Stimulated activated CD8-positive, alpha-beta memory T cell treated with anti-CD3 and anti-CD28 coated beads, Interleukin-12 subunit alpha, Interleukin-12 subunit beta, amount 100 ng/mL, for 4 hours (primary cell): ENCODE results near the gene HS6ST3.

Experiments used
- DNase-seq: peaks from one replicate; pipeline ENCODE4 v3.0.0-alpha.2; 2020; ENCODE audit warnings: low read depth

The HS6ST3 gene

DNA sequence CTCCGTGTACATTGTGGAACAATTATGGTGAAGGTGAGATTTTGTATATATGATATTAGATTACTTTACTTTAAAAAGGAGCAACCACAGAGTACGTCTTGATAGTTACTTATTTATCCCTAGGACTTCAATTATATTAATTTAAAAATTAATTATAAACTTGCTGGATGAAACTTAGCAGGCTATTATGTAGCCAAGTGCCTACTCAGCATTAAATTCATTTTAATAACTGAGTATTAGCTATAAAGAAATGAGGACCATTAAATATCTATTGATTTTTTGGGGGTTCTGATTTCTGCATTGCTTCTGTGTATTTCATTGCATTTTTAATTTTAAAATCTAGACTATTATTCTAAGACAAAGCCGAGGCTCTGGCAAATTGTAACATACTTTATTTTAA lies 109.4 kb downstream of the HS6ST3 start:
- DNase-seq: no peak

DNA sequence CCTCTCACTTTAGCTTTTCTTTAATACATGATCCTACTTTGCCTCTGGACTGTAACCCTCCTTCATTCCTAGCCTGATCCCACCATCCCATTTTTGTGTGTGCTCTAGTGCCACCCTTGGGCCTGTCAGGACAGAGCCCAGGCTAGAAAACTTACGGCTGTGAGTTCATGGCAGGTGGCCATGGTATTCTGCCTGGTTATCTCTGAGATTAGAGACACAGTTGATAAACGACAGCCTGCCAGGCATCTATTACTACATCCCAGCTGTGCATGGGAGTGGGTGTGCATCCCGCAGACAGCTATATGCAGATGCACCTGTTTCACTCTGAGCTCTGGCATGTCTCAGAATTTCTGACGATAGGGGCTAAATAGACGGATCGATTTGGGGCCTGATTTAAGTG lies 110.9 kb downstream of the HS6ST3 start:
- DNase-seq: no peak

DNA sequence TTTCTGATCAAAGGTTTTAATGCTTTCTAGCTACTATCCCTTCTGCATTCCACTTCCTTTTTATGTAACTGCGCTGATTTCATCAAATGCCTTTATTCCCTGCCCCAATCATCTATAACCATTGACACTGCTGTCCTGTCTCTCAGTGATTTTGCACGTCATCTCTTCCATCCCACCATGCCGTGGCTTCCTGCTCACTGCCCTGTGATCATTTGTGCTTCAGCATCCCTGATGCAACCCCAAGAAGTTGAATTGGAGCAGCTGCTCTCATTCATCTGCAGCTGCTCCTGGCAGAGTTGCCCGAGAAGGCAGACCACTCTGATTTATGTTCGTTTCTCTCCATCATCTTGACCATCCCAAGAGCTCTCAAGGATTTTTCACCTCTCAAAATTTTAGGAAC lies 112.4 kb downstream of the HS6ST3 start:
- no peak for DNase-seq

DNA sequence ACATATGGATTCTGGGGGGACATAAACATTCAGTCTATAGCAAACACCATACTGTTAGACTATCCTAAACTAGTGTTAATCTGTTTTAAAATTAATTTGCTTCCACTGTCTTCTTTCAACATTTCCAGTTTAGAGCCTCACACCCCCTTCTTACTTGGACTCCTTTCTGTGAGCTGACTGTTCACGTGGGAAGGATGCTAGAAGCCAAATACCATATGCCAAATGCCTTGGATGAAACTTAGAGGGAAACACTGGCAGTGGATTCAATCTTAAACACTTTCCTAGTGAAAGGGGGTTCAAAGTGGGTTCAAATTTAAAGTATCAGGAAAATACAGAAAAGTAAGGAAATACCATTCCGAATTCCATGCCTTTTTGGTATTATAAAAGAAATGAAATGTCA lies 113.6 kb downstream of the HS6ST3 start:
- no peak for DNase-seq

DNA sequence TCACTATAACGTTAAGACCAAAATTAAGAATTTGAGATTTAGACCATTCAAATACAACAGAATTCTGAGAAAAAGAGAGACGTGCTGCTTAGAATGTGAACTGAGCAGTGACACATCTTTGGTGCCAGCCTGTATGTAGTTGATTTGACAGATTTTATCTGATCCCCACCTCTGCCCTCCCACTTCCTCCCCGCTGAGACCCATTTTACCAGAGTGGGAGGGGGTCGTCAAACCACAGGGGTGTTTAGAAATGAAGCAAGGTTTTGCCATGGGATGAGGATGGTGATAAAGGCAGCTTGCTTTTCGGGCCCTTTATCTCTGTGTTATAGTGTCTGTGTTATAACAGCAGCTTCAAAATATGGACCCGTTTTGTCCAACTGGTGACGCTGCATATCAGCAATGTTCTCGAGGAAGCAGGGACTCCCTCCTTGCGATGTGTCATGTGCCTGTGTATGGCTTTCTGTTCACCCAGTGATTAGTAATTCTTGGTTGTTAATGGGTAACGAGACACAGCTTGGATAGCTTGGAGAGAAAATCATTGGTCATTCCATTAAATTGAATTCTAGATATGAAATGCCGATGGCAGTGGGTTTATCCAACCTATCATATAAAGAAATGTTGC lies 125.0 kb downstream of the HS6ST3 start:
- DNase-seq: no peak

DNA sequence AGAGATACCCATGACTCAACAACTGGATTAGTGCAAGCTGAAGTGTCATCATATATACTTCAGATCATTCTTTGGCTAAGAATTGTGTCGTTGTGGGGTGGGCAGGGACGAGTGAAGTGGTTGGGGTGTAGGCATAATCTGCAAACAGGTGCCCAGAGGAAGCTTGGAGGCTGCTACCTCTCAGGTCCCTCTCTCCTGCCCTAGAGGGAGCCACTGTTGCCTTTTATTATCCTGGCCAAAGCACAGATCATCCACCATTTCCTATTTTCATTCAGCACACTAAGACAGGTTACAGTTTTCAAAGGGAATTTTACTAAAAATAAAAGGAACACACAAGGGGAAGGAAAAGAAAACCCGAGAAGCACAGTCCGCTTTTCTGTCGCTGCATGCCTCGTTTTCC lies 126.6 kb downstream of the HS6ST3 start:
- no peak for DNase-seq

DNA sequence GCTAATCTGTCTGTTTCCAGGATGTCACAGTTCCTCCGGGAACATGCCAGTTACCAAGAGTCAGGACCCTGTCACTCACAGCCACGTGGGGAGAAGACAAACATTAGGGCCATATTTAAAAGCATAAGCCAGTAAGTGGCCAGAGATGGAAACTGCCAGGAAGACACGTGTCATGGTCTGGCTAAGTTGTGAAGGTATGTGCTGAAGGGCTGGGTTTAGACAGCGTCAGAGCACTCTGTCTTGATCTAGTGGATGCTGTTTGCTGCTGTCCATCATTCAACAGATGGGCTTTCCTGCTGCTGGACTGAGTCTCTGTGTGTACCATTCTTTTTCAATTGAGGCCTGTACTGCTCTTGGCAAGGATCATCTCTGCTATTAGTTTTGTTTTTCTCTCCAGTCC lies 128.6 kb downstream of the HS6ST3 start:
- no peak for DNase-seq

DNA sequence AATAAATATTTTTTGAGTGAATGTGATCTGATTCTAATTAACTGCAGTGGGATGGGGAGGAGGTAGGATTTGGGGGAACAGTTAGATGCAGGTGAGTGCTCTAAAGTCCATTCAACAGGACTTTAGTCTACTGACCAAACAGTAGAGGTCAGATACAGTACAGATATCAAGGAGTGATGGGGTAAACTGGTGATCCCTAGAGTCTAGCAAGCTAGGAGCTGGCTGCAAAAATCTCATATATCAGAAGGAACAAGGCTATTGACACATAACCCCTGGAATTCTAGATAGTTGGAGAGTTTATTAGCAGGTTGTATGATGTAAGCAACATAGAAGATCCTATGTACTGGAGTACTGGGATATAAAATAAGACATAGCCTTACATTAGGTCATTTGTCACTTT lies 131.6 kb downstream of the HS6ST3 start:
- no peak for DNase-seq

DNA sequence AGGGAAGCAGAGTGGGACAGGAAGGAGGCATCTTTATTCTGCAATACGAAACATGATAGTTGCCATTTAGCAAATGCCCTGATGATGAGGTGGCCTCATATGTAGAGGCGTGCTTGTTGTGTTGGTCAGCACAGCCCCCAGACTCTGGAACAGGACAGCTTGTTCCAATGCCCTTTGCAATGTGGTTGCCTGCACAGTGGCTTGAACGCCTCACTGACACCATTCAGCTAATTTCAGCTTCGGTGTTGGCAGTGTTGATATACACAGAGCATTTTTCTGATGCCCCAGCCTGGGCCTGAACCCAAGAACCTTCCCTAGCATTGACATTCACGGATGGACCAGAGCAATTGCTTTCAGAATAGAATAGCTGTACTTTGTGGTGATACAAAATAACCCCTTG lies 133.3 kb downstream of the HS6ST3 start:
- DNase-seq: no peak

DNA sequence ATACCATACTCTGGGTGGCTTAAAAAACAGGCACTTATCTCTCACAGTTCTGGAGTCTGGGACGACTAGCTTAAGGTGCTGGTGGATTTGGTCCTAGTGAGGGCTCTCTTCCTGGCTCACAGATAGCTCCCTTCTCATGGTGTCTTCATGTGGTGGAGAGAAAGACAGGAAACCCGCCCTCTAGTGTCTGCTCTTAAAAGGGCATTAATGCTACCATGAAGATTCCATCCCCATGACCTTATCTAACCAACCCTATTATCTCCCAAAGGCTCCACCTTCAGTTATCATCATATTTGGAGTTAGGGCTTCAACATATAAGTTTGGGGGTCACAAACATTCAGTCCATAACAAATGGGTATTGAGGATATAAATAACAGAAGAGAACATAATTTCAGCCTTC lies 139.4 kb downstream of the HS6ST3 start:
- DNase-seq: no peak

DNA sequence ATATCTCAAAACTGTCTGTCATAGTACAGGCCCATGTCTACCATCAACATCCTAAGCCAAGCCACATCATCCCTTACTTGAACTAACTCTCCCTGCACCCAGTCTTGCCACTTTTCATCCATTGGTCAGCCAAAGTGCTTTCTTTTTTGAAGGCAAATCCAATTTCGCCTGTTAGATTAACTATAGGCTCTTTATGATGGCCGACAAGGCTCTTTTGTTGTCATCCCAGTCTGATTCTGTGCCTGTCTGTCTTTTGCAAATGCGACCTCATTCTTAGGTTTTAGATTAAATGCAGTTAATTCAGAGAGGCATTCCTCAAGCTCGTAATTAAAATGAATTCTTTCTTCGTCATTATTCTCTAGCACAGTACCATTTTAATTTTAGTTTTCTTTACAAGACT lies 148.3 kb downstream of the HS6ST3 start:
- no peak for DNase-seq

DNA sequence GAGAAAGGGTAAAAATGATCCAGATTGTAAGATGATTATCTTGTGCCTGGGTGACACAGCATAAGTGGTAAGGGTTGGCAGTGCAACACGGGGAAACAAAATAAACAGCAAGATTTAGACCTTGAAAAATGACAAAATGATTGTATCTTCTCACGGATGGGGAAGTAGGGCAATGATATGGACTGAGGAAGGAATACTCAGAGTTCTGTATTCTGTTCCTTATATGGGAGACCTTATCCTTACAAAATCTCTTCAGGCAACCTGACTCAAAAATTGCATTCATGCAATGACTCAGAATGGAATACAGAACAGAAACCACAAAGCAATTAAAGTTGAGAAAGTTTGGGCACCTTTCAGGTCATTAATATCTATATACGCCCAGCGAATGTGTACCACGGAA lies 149.0 kb downstream of the HS6ST3 start:
- no peak for DNase-seq

DNA sequence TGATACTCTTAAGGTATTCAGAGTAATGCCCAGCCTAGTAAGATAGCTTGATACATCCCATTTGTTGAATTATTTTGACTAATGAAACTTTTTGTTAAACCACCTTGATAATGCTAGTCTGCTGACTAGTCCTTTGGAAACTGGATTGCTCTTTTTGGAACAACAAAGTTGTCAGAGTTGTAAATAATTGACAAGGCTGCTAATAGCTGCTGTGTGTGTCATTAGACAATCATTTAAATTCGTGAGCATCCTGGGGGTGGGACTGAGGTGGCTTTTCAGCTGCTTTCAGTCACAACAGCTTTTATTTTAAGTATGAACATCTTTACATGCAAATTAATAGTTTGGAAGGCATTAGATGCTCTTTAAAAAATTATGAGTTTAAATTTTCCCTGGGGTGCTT lies 153.5 kb downstream of the HS6ST3 start:
- DNase-seq: no peak

DNA sequence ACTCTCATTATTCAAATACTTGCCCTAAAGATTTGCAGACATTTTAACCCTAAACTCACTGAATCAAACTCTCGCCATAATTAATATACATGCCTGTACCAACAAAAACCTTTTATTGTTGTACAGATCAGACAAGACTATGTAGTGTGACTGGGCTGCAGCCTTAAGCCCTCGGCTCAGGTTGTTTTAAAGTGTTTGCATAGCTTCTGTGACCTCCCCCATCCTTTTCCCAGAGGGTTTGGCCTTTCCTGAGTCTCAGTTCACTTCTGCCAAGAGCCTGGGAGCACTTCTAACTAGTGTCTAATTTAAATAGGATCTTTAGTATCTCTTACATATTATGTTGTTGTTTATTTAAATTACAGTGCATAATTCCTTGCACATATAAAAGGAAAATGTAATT lies 158.2 kb downstream of the HS6ST3 start:
- DNase-seq: no peak

DNA sequence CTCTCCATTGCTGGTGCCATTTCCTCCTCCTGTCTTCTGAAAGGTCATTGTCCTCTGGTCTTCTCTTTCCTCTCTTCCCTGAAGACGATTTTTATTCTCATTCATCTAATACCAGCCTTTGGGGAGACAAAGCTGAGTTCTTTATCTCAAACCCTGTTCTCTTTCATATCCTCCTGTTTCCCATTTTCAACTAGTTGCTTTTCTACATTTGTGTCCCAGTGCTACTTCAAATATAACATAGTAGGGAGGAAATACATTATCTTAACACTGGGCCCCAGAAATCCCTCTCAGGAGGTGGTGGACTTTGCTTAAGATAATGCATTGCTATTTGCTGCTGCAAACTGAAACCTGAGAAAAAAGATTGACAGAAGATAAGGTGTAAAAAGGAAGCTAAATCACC lies 159.1 kb downstream of the HS6ST3 start:
- DNase-seq: no peak

DNA sequence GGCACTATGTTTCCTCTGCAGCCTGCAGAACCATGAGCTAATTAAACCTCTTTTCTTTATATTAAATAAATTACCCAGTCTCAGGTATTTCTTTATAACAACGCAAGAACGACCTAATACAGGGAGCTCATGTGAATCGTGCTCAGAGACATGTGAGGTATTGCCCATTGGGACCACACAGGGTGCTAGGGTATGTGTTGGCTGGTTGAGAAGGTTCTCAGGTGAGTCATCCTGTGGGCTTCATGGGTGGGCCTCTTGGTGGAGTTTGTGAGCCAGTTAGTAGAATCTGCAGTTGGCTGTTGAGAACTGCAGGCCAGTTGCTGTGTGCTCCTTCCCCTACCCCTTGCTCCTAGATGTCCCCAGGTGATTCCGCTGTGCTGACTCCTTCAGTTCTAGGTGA lies 163.0 kb downstream of the HS6ST3 start:
- no peak for DNase-seq

DNA sequence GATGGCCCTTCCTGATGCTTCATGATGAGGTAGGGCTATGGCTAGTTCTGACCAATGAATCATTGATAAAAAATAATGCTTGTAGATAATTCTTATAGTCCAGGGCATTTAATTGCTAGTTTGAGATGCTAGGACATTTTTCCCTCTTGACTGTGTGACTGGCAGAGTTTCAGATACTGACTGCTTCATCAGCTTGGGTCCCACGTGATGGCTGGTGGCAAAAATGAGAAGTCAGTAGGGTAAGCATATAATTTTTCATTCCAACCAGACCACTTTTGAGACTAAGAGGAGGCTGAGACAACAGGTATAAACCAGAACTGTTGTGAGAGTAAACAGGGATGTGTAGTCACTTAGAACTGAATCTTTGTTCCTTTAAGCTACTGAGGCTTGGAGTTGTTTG lies 183.3 kb downstream of the HS6ST3 start:
- no peak for DNase-seq

DNA sequence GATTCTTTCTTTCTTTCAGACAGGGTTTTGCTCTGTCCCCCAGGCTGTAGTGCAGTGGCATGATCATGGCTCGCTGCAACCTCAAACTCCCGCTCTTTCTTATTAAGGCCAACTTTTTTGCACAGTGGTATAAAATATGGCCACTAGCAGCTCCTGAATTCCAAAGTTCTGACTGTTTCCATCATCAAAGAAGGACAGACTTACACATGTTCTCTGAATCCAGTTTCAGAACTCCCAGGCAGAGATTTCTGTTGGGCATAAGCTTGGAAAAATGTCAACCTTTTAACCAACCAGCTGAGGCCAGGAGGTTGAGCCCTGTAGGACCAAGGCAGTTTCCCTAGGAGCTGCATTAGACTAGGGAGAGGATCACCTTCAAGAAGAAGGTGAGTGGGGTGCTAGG lies 184.1 kb downstream of the HS6ST3 start:
- no peak for DNase-seq

DNA sequence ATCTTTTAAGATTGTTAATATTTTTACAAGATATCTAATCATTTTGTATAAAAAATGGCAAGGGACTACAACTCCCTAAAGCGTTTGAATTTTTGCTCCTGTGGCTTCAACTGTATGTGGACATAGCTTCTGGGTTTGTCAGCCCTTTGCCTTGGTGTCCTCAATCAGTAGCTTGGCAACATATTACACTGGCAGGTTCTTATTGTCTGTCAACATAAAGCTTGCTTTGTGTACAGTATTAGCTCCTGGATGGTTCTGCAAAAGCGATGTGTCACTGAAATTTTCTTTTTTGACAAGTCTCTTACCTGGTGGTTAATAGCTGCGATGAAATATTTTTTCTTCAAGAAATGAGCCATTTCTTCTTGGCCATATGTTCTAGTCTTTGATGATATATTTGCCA lies 190.0 kb downstream of the HS6ST3 start:
- DNase-seq: no peak

DNA sequence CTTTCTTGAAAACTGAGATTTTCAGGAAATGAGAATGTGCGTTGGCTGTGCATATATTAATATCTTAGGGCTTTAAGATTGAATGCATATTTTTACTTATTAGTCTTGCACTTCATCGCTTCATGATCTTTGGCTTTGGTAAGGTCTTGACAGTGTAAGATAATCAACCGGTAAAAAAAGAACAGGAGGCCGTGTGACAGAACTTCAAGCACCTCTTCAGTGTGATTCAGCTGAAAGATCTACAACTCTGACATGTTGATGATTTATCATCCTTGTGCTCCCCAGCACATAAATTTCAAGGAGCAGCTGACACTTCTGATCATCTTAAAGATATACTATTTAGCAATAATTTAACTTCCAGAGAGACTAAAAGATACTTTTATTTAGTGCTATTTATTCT lies 195.1 kb downstream of the HS6ST3 start:
- DNase-seq: no peak

DNA sequence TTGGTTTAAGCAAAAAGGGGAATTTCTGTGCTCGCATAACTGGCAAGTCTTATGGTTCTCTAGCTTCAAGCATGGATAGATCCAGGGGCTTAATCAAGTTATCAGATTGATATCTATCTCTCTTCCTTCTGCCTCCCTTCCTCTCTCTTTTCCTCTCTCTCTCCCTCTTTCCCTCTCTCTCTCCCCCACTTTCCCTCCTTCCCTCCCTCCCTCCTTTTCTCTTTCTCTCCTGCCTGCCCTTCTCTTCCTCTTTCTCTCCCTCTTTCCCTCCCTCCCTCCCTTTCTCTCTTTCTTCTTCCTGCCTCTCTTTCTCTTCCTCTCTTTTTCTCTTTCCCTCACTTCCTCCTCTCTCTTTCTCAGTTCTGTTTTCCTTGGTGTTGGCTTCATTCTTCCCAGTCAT lies 195.8 kb downstream of the HS6ST3 start:
- DNase-seq: no peak

DNA sequence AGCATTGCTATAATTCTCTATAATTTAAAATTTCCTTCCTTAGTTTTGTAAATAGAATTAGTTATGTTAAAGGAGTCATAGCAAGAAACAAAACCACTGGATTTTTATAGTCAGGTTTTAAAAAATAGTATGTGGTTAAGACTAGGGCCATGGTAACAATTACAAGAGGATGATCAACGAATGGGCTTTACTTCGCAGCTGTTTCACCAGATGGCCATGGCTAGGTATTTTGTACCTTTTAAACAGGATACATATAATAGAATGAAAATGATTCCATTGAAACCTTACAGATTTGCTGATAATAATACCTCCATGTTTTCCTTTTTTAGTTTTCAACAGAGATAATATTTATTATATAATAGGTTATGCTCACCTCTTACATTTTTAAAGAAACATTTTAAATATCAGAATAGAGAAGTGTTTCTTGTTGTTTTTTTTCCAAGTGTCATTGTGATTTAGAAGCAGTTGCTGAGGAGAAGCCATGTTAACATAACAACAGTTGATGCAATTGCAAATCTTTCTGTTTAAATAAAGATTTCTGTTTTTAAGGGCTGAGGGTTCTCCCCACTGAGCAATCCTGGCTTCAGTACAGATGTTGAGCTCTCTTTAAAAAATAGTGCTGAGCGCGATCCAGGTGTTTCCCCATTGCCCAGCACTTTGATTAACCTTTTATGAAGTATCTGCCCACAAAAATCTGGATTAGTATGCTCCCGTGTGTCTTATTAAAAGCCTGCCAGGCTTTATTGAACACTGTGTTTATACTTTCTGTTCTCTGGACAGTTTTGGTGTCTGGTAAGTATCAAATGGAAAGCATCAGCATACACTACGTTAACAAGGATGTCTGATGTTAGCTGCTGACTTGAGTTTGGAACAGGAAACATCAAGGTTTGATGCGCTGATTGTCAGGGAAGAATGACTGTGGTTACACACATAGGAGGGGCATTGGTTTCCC lies 205.3 kb downstream of the HS6ST3 start:
- DNase-seq: no peak

DNA sequence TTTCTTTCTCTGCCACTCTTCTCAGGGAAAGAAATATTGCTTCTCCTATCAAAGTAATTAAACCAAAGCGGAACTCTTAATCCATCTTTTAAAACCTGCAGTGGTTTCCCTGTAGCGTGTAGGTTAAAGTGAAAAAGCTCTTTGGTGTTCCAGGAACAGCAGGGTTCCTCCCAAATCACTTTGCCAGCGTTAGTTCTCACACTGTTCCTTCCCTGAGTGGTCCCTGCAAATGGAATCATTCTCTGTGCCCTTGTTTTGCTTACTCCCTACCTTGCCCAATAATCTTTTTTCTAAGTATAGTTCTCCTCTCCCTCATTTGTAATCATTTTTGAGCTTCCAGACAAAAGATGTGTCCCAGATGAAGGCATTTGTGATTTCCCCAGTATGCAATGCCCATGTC lies 207.5 kb downstream of the HS6ST3 start:
- DNase-seq: no peak

DNA sequence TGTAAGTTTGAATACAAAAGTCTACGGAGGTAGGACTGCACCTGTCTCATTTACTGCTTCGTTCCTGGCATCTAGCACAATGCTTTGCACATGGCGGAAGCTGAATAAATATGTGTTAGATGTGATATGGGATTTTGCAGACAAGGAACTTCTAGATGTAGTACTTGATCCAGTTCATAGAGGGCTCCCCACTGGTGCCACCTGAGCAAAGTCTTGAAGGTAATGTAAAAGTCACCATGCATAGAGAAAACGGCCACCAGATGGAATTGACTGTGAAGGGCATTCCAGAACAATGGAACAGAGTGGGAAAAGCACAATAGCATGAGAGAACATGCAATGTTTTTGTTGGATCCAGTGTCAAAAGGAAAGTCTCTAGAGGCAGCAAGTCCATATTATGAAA lies 209.3 kb downstream of the HS6ST3 start:
- DNase-seq: no peak
